ENCODE results near the gene MED25.

Gene MED25

DNA sequence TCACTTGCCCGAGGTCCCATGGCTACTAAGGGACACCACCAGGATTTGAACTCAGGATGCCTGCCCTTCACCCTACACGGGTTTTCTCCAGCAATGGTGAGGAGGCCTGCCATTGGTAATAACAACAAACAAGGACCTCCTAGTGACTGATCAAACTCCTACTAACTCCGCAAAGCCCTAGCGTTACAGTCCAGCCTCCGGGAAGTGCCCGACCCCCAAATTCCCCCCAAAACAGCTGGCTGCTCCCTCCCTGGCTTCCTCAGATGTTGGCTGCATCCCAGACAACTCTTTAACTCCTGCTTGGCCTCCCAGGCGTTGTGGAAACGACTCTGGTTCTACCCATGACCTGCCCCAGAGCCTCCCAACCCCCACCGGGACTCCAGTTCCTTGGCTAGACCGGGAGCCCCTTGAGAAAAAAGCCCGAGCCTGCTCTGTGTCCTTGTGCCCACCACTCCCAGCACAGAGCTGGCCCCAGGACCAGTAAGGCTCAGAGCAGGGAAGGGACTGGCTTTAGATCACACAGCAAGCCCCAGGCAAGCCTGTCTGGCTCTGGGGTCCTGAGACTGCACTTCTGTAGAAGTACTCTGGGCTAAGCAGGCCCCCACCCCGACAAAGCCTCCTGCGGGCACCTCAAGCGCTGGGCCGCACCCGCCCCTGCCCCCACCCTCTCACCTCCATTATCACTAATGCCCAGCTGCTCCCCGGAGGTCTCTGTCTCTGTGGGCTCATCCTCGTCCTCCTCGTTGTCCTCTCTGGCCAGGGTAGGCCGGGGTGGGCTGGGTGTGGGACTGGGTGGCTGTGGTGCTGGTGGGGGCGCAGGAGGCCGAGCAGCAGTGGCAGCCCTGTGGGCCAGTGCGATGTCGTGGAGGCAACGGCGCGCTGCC, 54.4 kb downstream of the MED25 start:
- TF ChIP-seq SPI1 (IDR thresholded peaks at IDR 0.05; ENCODE audit: borderline replicate concordance, low read depth) (no peak), GABPA (IDR thresholded peaks at IDR 0.05; ENCODE audit: low read depth) (no peak), POLR2AphosphoS5 (IDR thresholded peaks at IDR 0.05; ENCODE audit: low read depth) (no peak)
- TF ChIP-seq, protein P1, sequence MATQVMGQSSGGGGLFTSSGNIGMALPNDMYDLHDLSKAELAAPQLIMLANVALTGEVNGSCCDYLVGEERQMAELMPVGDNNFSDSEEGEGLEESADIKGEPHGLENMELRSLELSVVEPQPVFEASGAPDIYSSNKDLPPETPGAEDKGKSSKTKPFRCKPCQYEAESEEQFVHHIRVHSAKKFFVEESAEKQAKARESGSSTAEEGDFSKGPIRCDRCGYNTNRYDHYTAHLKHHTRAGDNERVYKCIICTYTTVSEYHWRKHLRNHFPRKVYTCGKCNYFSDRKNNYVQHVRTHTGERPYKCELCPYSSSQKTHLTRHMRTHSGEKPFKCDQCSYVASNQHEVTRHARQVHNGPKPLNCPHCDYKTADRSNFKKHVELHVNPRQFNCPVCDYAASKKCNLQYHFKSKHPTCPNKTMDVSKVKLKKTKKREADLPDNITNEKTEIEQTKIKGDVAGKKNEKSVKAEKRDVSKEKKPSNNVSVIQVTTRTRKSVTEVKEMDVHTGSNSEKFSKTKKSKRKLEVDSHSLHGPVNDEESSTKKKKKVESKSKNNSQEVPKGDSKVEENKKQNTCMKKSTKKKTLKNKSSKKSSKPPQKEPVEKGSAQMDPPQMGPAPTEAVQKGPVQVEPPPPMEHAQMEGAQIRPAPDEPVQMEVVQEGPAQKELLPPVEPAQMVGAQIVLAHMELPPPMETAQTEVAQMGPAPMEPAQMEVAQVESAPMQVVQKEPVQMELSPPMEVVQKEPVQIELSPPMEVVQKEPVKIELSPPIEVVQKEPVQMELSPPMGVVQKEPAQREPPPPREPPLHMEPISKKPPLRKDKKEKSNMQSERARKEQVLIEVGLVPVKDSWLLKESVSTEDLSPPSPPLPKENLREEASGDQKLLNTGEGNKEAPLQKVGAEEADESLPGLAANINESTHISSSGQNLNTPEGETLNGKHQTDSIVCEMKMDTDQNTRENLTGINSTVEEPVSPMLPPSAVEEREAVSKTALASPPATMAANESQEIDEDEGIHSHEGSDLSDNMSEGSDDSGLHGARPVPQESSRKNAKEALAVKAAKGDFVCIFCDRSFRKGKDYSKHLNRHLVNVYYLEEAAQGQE (IDR thresholded peaks at IDR 0.05; ENCODE audit: insufficient replicate concordance, low read depth) = no peak
- TF ChIP-seq, protein P2, sequence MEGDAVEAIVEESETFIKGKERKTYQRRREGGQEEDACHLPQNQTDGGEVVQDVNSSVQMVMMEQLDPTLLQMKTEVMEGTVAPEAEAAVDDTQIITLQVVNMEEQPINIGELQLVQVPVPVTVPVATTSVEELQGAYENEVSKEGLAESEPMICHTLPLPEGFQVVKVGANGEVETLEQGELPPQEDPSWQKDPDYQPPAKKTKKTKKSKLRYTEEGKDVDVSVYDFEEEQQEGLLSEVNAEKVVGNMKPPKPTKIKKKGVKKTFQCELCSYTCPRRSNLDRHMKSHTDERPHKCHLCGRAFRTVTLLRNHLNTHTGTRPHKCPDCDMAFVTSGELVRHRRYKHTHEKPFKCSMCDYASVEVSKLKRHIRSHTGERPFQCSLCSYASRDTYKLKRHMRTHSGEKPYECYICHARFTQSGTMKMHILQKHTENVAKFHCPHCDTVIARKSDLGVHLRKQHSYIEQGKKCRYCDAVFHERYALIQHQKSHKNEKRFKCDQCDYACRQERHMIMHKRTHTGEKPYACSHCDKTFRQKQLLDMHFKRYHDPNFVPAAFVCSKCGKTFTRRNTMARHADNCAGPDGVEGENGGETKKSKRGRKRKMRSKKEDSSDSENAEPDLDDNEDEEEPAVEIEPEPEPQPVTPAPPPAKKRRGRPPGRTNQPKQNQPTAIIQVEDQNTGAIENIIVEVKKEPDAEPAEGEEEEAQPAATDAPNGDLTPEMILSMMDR (IDR thresholded peaks at IDR 0.05; ENCODE audit: insufficient read depth, low read length) = no peak
- no peak for DNase-seq (ENCODE audit: low read depth in 1 of 2, low spot score in 1 of 2)
- Histone ChIP-seq H3K27me3 (ENCODE audit: insufficient read depth, poor library complexity, severe bottlenecking) (no peaks in the 10 kb centered on the region), H3K27ac (replicated peaks) (no peak overlapping the region), H3K4me3 (replicated peaks; ENCODE audit: insufficient read depth, low read length) (no peak overlapping the region)

DNA sequence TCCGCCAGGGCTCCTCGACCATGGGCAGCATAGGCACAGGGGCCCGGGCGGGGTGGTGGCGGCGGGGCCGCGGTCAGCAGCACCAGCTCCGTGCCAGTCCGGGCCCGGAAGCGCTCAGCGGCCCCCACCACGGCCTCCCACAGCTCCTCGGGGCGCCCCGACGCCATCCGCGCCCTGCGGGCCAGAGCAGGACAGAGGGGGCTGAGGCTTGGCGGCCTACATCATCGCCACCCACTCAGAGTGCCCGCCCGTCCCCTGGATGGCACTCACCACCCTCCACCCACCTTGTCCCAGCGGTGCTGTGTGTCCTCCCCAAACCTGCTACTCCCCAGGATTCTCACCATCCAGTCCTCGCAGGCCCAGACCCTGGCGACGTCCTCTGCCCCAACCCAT, 55.0 kb downstream of the MED25 start:
- H3K4me3 ChIP-seq (replicated peaks; ENCODE audit: insufficient read depth, low read length) = no peak overlapping the region
- TF ChIP-seq, protein P1 (IDR thresholded peaks at IDR 0.05; ENCODE audit: insufficient replicate concordance, low read depth) = no peak
- TF ChIP-seq, protein P2 (IDR thresholded peaks at IDR 0.05; ENCODE audit: insufficient read depth, low read length) = no peak
- no peak for TF ChIP-seq POLR2AphosphoS5 (IDR thresholded peaks at IDR 0.05; ENCODE audit: low read depth)
- no peak for TF ChIP-seq GABPA (IDR thresholded peaks at IDR 0.05; ENCODE audit: low read depth)
- no peak for TF ChIP-seq SPI1 (IDR thresholded peaks at IDR 0.05; ENCODE audit: borderline replicate concordance, low read depth)
- no peak for DNase-seq (ENCODE audit: low read depth in 1 of 2, low spot score in 1 of 2)
- no peak overlapping the region for H3K27ac ChIP-seq (replicated peaks)
- no peaks in the 10 kb centered on the region for H3K27me3 ChIP-seq (ENCODE audit: insufficient read depth, poor library complexity, severe bottlenecking)

DNA sequence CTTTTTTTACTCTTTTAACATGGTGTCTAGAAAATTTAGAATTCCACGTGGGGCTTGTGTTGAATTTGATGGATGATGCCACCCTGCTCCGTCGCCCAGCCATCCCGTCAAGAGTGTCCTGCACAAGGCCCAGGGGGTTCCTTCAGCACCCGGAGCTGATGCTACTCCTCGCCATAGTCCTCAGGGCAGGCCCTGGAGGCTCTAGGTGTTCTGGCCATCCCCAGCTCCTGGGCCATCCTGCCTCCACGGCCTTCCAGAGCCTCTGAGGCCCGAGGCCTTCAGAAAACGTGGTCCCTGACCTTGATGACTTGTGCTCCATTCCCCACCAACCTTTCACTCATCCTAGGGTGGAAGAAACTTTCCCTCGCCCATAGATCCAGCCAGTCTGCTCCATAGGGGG, 55.7 kb downstream of the MED25 start:
- H3K27ac ChIP-seq (replicated peaks) = no peak overlapping the region
- TF ChIP-seq POLR2AphosphoS5 (IDR thresholded peaks at IDR 0.05; ENCODE audit: low read depth) = no peak
- TF ChIP-seq GABPA (IDR thresholded peaks at IDR 0.05; ENCODE audit: low read depth) = no peak
- TF ChIP-seq, protein P2 (IDR thresholded peaks at IDR 0.05; ENCODE audit: insufficient read depth, low read length) = no peak
- TF ChIP-seq SPI1 (IDR thresholded peaks at IDR 0.05; ENCODE audit: borderline replicate concordance, low read depth) = no peak
- TF ChIP-seq, protein P1 (IDR thresholded peaks at IDR 0.05; ENCODE audit: insufficient replicate concordance, low read depth) = no peak
- DNase-seq (ENCODE audit: low read depth in 1 of 2, low spot score in 1 of 2) = no peak
- no peak overlapping the region for H3K4me3 ChIP-seq (replicated peaks; ENCODE audit: insufficient read depth, low read length)
- H3K27me3 ChIP-seq (ENCODE audit: insufficient read depth, poor library complexity, severe bottlenecking) = no peaks in the 10 kb centered on the region
